Activated naive CD4-positive, alpha-beta T cell treated with anti-CD3 and anti-CD28 coated beads, Interleukin-2, amount 50 U/mL, for 16 hours (primary cell): ENCODE results near the gene TKFC.

ENCODE experiments used
- DNase-seq: peaks from one replicate; pipeline ENCODE4 v3.0.0-alpha.2; 2020

Gene TKFC, protein sequence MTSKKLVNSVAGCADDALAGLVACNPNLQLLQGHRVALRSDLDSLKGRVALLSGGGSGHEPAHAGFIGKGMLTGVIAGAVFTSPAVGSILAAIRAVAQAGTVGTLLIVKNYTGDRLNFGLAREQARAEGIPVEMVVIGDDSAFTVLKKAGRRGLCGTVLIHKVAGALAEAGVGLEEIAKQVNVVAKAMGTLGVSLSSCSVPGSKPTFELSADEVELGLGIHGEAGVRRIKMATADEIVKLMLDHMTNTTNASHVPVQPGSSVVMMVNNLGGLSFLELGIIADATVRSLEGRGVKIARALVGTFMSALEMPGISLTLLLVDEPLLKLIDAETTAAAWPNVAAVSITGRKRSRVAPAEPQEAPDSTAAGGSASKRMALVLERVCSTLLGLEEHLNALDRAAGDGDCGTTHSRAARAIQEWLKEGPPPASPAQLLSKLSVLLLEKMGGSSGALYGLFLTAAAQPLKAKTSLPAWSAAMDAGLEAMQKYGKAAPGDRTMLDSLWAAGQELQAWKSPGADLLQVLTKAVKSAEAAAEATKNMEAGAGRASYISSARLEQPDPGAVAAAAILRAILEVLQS

GRCh38 chr11:61332797-61333549, at the start of gene TKFC, which contains the start of gene DDB1:
Gene TKFC, plus strand, starts transcription at chr11:61333228. Its CDS starts 1,501 bp downstream, at chr11:61334729.
Gene DDB1, minus strand, starts transcription at chr11:61333105. Its CDS starts 137 bp downstream, at chr11:61332968.
- DNase-seq = peak; percentile 98

GRCh38 chr11:61283613-61284012, 49.4 kb upstream of the TKFC start:
- DNase-seq = no peak

DNA sequence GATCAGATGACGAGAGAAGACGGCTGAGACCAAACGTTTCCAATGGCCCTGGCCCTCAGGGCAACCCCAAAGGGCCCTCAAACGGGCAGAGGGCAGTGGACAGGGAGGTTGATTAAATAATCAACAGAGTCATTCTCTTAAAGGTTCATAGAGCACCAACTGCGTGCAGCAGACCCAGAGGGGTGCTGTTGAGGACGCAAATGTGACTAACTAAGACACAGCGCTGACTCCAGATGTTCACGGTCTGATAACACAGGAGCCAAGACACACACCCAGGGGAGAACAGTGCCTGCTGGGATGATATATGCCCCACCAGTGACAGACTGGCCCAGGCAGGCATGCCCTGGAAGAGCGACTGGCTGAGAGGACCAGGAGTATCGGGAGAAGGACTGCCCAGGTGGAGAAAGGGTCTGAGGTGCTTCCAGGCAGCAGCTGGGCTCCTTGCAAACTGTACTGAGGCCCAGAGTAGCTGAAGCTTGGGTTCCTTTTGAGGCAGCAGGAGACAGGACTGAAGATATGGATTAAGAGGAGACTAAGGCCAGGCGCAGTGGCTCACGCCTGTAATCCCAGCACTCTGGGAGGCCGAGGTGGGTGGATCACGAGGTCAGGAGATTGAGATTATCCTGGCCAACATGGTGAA, 45.6 kb upstream of the TKFC start:
- no peak for DNase-seq

GRCh38 chr11:61290905-61291690, 41.9 kb upstream of the TKFC start:
- DNase-seq = peak; percentile 16

GRCh38 chr11:61292356-61292755, 40.7 kb upstream of the TKFC start:
- DNase-seq = no peak

- DNase-seq = peak; percentile 65
These were observed 38.9 kb upstream of the TKFC start for GRCh38 chr11:61293867-61294716.

DNA sequence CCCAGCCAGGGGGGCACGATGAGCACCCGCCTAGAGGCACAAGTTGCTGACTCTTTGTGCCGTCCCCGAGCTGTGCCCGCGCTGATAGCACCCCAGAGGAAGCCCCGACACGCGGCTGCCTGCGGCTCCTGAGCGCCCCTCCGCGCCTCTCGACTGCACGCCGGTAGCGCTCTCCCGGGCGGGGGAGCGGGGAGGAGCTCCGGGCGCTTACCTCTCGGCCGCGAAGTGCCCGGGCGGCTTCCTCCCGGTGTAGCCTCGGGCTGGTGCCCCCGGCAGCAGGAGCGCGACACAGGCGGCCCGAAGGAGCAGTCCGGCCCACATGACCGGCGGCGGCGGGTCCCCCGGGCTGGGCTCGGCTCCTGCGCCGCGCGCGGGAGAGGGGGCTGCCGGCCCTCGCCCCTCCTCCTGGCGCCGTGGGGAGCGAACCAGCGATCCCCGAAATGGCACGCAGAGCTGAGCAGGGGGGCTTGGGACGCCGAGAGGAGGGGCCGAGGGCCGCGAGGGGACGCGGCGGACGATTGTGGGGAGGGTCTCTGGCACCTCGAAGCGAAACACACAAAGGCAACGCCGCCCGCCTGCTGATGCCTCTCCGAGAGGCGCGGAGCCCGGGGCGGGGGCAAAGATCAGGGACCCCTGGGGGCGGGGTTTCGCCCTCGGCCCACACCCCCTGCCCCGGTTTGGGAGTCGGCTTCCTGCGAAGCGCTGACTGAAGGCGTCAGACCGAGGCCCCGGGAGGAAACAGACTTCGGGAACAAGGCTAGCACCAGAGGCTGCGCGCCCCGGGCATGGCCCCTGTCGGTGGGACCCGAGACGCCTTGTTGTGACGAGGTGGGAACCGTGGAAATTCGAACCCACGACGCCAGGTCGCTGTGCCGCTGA, 38.1 kb upstream of the TKFC start, which contains the start of gene VWCE:
VWCE (minus strand) TSS at position 600 of the 879 bp plus-strand sequence; CDS start at position 321, 279 bp downstream.
- DNase-seq = peak; percentile 81

GRCh38 chr11:61295596-61295926, 37.5 kb upstream of the TKFC start:
- DNase-seq = no peak

DNA sequence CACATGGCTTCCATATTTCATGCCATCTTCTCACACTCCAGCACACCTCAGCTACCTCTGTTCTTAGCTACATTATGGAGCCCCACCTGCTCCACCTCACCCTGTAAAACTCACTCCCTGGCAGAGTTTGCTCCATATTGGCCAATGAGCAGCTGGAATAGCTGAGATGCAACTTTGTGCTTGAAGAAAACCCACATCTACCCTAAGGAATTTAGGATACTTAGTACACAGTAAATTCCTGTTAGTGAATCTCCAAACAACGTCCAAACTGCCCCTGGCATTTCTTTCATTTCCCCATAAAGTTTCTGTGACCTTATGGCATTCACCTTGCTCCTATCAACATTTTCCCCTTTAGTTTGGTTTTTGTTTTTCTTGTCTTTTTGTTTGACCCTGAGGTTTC, 35.7 kb upstream of the TKFC start:
- no peak for DNase-seq

- no peak for DNase-seq
These were observed 35.3 kb upstream of the TKFC start for GRCh38 chr11:61297746-61298145.

DNA sequence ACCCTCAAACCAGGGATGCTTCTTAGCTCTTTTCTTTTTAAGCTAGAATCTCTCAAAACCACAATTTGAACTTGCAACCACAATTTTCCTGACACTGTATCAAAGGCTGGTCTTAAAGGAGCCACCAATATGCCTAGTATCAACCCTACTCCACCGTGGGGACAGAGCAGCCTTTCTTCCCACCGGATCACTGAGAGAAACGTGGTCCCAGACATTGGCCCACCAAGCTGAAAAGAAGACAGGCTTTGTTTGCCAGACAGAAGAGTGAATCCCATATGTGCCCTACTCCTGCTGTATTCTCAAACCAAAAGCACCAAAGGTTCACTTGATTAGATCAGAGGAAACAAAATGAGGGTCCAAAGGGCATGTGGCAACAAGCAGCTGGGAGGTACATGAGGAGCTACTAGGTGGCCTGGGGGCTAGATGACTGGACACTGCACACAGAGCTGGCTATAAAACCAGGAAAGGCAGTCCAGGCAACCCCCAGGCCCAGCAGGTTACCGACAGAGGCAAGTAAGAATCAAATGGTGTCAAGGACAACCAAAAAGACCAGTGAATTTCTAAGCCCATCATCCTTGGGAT, 34.3 kb upstream of the TKFC start:
- DNase-seq = no peak

DNA sequence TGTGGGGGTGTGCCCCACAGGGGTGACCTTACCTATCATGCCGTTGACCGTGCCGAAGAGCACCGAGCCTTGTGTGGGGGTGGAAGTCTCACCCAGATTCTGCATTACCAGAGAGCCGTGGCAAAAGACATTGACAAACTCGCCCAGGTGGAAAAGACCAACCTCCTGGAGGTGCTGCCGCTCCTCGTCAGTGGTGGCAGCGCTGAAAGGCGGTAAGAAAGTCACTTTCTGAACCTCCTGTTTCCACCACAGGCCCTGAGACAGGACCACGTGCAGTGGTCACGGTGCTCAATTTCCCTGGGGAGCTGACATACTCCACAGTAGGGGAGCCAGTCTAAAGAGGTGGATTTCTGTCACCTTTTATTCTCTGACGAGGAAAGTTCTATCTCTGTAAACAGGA, 30.5 kb upstream of the TKFC start:
- DNase-seq = no peak

GRCh38 chr11:61303725-61304124, 29.3 kb upstream of the TKFC start:
- DNase-seq = no peak

GRCh38 chr11:61305417-61305816, 27.6 kb upstream of the TKFC start:
- DNase-seq = no peak

GRCh38 chr11:61306221-61306620, 26.8 kb upstream of the TKFC start:
- DNase-seq = no peak

DNA sequence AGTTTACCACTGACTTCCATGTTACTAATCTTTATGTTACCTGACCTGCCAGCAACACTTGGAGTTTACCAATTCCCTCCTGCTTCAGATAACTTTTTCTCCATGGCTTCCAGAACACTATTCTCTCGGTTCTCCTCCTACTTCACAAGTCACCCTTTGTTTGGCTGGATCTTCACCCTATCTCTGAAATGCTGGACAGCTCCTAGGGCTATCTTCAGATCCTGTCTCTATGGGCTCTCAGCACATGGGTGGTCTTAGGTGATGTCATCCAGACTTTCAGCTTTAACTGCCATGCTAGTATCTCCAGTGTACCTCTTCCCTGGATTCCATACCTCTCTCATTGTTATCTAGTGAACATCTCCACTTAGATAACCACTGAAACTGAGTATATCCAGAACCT, 25.7 kb upstream of the TKFC start:
- DNase-seq = no peak

DNA sequence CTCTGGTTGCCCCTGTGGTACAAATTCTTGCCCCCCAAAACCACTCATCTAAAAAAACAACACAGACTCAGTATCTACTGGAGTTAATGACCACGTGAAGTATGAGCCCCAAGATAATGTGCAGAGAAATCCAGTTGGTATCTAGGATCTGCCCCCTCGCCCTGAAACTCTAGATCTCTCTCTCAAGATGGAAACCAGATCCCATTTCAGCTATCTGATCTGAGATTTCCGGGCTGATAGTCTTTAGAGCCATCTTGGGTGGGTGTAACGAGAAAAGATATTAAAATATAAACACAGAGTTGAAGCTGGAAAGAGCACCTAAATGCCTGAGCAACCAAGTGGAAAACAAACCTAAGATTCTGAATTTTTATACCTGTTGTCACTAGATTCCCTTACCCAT, 23.9 kb upstream of the TKFC start:
- no peak for DNase-seq

- DNase-seq = no peak
These were observed 23.3 kb upstream of the TKFC start for GRCh38 chr11:61309739-61310138.

GRCh38 chr11:61310749-61311148, 22.3 kb upstream of the TKFC start:
- no peak for DNase-seq

DNA sequence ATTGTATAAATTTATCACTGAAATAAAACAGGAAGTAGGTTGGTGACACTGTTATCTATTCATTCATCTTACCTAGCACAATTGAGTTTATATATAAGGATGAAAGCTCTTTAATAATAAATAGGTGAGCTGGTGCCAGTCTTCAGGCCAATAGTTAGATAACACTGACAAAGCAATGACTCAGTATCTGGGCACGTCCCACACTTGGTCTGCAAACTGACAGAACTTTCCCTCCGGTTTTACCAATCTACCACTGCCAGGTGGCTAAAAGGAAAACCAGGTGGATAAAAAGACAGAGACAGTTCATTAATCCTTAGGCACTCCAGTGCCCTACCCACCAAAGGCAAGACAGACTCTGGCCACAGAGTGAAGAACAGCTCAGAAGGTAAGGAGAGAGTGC, 17.8 kb upstream of the TKFC start:
- DNase-seq = no peak
